IPS DF 4.7 (cell line): ENCODE measurements around the gene AGAP1.
"Not testable (repeated sequence)": the region's sequence is repeated elsewhere in the genome, so short reads cannot be mapped to it uniquely, and the experiment has no call there.

ENCODE experiments used
- DNase-seq: peaks from one replicate; pipeline ENCODE4 v3.0.0-alpha.2; 2013; ENCODE audit warnings: low spot score; ENCODE audit errors: extremely low read depth

AGAP1 gene

DNA sequence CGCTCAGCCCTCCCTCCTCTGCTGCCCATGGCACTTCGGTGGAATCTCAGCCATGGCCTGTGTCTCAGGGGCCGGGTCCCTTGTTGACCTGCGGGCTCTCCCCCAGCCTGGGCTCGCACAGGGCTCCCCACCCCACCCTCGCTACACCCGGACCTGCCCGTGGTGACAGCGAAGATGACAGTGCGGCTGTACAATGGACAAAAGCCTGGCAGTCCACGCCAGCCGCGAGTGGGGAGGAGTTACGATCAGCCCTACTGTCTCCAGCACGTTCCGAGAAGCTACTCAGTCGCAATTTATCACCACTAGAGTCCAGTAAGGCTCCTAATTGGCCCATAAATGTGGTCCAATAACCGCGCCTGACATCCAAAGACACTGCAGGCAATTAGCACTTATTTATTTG, 642.7 kb downstream of the AGAP1 start:
- no peak for DNase-seq

DNA sequence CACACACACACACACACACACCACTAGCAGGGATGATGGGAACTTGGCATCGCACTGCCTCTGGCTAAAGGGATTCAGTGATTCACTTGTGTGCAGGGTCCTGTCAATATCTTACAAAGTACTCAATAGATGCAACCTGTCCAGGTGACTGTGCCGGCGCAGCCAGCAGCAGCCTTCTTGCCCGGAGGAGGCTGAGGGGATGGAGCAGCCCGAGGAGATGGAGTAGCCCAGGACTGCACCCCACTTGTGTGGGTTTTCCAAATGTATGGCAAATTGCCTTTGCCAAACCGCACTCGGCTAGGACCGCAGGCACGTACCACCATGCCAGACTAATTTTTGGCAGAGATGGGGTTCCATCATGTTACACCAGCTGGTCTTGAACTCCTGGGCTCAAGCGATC, 643.2 kb downstream of the AGAP1 start:
- no peak for DNase-seq

DNA sequence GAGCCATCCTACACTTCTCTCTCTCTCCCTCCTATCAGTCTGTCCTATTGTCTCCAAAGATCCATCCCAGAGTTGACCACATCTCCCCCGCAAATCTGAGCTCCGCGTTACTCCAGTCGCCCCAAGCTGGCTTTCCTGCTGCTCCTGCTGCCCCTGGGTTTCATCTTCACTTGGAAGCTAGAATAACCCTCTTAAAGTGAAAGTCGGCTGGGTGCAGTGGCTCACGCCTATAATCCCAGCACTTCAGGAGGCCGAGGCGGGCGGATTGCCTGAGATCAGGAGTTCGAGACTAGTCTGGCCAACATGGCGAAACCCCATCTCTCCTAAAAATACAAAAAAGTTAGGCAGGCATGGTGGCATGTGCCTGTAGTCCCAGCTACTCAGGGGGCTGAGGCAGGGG, 647.8 kb downstream of the AGAP1 start:
- DNase-seq, result not testable (repeated sequence)

DNA sequence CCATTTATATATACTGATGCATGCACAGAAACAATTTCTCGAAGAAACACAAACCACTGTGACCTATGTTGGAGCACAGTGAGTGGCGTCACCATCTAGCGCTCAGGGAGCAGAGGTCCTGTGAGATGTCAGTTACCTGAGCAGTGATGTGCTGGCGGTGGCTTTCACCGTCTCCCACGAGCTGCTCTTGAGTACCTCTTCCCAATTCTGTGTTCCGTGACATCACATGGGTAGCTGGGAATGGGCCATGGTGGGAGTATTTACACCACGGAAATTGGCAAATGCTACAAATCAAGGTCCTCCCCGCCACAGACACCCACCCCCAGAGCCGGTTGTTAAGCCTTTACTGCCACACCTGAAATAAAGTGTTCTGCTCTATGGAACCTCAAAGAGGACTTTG, 650.0 kb downstream of the AGAP1 start:
- DNase-seq, result no peak

DNA sequence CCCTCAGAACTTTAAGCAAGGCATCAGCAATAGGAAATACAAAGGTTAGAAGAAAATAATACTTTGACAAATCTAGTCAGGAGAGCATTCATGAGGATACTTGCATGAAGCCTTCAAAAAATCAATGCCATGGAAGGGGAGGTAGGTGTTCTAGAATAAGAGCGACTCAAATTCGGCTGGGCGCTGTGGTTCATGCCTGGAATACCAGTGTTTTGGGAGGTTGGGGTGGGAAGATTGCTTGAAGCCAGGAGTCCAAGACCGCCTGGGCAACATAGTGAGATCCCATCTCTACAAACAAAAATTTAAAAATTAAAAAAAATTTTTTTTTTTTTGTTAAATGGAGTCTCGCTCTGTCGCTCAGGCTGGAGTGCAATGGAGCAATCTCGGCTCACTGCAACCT, 652.6 kb downstream of the AGAP1 start:
- DNase-seq, result no peak

DNA sequence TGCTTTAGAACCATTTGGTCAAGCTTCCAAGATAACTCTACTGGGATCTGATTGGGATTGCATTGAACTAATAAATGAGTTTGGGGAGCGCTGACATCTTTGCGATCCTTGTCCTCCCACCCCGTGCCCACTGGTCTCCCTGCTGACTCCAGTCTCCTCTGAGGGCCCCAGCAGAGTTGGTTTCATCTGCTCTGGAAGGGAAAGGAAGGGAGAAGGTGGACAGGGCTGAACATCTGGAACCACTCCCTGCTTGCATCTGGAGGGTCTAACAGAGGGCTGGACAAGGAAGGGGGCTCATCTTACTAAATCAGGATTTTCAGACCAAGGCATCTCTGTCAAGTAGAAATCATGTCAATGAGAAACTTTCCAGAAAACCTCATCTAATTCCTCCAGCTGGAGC, 661.6 kb downstream of the AGAP1 start:
- DNase-seq, result no peak

DNA sequence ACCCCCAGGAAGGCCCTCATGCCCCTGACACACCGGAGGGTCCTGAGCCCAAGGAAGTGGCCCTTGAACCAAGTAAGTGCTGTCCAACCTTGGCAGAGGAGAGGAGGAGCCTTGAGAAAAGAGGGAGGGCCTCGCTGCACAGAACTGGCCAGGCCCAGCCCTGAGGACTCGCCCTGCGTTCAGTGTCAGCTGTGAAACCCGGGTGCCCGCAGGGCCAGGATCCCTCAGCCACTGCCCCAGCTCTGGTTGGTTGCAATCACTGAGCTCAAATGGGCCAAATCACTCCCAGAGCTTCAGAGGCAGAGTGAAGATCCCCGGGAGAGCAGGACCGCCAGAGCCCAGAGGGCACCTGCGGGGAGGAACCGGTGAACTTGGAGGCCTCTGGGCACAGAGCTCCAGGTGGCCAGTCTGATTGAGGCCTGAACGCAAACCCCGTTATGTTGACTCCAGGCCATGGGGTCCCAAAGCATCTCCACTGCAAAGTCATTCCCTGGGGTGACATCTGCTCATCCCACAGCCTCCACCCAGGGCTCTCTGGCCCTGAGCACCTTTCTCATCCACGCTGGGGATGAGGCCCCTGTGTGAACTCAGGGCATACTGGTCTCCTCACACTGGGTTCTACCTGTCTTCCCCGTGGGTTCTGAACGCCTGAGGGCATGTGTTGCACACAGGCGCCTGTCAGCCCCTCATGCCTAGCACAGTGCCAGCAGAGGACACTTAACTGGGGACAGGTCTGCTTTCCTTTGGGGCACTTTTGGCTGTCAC, 662.4 kb downstream of the AGAP1 start:
- DNase-seq, result no peak

DNA sequence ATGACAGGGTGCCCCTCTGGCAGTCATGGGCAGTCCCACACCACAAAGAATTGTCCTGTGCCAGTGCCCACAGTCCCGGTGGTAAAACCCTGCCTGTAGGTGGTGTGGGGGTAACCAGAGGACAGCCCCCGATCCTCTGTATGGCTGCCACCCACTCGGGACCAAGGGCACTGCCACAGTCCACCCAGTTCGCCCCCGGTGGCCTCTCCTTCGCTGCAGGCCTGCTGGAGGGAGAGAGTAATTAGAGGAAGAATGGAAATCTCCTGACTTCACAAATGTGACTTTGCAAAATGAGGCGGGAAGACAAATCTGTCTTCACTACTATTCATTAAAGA, 663.0 kb downstream of the AGAP1 start:
- no peak for DNase-seq

DNA sequence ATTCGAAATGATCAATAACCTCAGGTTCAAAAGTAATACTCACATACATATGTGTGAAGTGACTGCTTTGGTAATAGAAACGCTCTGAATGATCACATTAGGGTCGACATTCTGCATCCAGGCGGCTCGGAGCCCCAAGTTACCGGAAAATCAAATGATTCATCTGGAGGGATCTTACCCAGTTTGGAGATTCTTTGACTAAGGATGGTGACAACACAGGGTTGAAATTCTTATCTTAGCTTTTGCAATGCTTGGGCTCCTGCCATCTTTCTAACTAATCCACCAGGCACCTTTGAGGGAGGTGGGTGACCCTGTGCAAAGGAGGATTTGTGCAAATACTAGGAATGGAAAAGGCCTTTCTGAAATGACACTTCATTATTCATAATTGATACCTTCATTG, 663.5 kb downstream of the AGAP1 start:
- DNase-seq, result no peak

DNA sequence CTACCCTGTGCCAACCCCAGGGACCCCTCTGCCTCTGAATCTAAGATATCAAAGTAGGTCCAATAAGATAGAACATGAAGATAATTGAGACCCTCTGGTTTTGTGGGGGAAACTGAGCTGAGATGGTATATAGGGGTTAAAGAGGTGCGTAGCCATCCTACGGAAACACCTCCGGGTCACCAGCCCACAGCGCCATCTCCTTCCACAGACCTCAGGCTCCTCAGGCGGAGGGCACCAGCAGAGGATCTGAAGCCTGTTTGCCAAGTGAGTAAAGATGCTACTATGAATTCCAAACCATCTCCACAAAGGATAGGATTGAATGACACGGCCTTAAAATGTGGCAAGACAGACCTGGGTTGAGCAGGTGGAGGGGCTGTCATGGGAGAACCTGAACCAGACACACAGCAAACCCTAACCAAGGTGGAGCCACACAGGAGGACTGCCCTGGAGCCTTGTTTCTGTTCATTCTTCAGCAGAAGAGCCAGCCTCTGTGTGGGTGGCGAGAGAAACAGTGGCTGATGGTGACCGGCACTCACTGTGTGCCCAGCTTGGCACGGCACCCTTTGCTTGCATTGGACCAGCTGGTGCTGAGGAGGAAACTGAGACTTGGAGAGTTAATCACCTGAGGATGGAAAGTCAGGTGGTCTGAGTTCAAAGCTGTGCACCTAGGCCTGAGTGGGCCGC, 664.1 kb downstream of the AGAP1 start:
- no peak for DNase-seq

DNA sequence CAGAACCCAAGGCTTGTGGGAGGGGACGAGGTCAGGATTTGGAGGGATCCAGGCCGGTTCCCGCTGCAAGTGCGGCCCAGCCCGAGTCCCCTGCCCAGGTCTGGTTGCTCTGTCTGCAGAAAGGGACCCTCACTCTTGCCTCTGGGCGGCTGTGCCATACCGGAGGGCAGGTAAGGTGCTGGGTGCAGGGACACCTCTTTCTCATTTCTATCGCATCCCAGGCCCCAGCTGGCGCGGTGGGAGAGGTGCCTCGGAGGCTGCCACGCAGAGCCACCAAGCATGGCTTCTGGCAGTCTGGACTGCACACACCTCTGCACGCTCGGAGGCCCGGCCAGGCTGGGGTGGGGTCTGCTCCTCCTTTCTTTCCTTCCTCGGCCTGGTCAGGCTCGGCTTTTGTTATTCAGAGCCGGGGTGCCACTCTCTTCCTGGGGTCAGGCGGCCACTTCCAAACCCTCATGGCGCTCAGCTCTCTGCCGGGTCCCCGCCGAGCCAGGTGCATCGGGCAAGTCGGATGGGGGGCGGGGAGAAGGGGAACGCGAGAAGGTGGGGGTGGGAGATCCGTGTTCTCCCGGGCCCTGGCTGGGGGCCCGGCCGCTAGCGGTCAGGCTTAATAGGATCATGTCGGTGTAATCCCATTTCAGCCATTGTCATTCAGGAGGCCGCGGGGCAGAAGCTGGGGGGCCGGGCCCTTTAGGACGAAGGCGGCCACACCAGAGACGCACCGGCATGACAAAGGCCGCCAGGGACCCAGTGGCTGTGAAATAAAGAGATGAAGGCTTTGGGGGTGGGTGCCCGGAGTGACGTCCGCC, 665.3 kb downstream of the AGAP1 start:
- no peak for DNase-seq

DNA sequence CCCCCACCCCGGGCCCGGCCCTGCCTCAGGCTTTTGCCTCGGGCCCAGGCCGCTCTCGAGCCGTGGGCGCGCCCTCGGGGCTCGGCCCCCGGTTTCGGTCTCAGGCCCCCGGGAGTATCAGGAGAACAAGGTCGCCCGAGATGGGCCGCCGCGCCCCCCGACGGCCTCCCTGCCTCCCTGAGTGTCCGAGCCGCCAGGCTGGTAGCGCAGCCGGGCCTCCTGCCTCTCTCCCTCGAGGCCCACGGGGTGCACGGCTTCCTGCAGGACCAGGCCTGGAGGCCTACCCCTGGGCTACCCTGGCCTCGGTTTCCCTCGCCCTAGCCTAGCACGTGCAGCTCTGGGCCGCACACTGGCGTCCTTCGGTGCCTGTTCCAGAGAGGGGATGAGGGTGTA, 665.9 kb downstream of the AGAP1 start:
- no peak for DNase-seq

DNA sequence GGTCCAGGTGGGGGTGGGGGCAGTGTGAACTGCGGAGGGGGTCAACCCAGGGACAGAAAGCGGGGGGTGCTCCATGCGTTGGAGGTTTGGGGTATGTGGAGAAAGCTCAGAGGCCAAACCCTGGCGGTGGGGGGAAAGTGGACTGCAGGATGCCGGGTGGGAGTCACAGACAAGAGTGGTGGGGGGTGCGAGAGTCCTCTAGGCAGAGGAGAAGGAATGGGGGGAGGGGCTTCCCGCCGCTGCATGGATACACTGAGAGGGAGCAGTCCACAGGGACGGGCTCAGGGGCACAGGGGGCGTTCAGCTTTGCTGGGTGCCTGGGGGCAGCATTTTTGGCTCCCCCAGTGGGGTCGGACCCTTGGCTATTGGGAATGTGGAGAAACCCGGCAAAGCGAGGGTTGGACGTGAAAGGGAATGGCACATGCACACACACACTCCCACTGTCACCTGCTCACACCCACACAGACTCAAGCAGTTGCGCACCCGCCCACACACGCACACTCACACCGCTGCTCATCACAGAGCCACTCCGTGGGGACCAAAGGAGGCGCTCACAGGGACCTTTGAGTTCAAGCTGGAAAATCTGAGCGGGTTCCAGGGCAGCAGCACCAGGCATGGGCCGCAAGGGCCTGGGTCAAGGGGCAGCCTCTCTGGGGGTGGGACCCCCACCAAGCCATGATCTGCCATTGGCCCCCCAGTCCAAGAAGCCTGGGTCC, 666.7 kb downstream of the AGAP1 start:
- no peak for DNase-seq

DNA sequence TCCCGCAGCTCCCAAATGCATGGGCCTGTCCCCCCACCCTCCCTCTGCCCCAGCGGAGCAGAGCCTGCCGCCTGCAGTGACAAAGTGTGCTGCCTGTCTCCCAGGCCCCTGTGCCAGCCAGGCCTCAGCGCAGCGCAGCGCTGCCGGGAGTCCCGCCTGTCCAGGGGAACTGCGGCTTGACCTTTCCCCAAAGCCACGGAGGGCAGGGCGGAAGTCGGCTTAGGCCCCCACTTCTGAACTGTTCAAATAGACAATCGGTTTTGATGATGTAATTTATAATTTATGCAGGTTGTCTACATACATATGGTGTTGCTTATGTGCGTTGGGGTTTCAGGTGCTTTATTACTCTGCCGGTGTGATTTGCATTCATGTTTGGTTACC, 667.2 kb downstream of the AGAP1 start:
- no peak for DNase-seq

DNA sequence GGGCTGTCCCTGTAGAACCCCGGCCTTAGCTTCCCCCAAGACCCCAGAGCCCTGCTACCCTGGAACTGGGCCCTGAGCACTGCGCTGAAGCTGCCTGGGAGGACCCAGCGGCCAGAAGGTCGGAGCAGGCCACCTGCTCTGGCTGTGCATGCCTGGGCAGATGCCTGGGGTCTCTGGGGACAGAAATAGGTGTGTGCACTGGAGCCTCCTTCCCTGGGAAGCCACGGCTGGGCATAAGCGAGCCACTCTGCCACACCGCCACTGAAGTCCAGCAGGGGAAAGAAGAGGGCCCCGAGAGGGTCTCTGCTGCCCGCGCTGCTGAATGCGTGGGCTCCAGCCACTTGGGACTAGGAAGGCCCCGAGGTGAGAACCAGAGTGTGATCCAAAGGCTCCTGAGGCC, 667.7 kb downstream of the AGAP1 start:
- no peak for DNase-seq

DNA sequence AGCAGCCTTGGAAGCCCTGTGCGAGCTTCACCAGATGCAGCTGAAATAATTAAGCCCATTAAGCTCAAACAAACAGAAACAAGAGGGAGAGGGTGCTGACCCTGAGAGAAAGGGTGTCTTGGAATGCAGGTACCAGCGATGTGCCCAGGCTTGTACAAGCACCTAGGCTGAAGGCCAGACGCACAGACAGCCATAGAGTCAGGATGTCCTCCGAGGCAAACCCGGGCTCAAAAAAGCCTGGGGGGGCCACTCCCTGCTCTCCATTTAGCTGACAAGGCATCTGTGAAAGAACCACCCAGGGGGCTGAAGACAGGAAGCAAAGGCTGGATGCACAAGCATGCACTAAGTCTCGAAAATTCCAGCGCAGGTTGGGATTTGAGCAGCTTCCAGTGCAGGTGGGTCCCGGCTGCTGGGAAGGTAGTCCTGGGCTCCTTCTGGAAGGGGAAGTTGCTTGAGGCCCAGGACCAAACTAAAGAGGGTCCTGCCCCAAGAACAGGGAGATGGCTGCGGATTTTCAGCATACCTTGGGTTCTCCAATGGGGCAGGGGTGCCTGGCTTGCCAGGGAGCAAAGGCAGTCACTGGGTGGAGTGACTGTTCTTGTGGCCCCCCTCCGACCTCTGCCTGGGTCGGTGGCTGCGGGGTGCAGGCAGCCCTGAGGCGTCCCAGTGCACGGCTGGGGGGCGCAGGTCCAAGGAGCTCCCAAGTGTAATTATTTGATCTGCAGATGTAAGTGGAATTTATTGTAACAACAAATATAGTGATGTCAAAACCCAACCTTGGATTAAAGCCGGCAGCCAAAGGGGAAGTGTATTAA, 668.4 kb downstream of the AGAP1 start:
- DNase-seq, result no peak

DNA sequence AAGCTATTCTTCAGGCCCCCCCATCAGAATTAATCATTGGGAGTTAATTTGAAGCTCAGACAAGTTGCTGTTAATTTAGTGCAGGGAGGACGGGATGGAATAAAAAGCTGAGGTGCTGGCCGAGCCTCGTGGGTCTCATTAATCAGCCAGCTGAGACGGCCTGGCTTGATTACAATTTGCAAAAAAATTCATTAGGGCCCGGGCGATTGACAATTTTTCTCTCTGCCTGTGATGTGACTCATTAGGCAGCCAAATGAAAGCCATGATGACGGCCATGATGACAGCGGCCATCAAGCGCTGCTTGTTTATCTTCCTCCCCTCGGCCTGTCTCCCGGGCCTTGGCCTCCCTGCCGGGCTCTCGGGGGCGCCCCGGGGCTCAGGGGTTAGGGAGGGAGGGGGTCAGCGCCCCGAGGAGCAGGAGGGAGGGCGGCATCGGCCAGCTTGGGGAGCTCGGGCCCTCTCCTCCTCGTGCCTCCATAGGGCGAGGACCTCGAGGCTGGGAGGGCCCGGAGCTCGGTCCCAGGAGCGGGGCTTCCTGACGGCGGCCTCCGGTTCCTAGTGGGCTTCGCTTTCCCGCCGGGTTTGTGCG, 669.1 kb downstream of the AGAP1 start:
- DNase-seq, result no peak

DNA sequence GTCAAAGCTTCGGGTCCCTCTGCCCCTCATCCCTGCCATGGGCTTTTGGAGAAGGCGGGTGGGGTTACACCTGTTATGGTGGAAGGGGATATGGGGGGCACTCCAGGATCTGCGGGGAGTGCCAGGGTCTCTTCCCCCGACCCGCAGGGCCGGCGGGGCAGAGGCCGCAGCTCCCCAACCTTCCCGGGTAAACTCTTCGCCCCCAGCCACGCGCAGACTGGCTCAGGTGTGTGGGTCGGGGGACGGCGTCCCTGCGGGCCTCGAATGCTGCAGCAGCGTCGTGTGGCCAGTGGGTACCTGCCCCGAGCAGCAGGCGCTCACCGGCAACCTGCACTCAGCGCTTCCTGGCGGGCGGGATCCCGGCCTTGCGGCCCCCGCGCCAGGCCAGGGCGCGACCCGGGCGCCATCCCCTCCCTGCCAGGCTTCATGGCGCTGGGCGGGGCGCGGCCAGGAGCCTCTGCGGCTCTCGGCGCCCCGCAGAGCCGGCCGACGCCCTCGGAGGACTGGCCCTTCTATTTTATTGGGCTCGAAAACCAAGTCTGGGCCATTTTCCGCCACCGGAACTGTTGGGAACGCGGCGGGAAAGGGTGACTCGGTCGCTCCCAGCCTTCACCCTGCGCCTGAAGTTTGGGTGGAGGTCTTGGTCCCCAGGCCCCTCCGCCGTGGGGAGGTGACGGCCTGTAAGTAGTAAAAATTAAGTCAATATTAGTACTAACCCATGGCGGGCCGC, 669.8 kb downstream of the AGAP1 start:
- no peak for DNase-seq

DNA sequence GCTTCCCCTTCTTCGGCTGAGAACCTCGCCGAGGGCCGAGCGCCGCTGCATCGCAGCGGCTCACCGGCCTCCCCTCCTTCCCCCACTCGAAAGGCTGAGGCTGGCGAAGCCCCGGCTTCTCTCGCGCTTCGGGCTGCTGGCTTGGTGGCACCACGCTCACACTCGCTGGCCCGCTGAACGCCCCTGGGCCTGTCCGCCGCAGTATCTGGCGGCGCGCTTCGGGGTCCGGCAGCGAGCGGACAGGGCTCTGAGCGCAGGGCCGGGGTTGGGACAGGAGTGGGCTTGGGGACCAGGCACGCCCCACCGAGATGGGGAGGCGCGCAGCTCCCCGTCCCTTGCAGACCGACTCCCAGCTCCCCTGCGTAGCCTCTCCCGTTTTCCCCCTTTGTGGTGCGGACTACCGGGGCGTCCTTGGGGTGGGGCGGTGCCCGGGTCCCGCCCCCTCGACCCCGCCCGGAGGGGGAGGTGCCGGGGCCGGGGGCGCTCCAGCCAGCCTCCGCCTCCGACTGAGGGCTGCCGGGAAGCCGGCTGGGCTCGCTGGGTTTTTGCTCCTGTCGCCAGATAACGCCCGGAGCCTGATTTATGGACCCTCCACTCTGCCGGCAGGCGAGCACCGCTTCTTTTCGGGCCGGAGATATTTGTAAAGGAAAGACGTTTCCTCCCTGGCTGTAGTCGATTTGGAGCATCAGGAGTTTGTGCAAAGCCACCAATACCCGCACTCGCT, 670.5 kb downstream of the AGAP1 start:
- no peak for DNase-seq
